ENCODE data around the gene TMPRSS7. TPM values are rescaled to one million over a fixed set of nuclear protein-coding genes. Genes with fewer than 3 reads are reported as not detected.

Gene TMPRSS7
- total RNA-seq, 1 experiment from 2014 or later: not detected

GRCh38 chr3:112104774-112105173 lies 70.2 kb downstream of the TMPRSS7 start:
- Mint-ChIP-seq H3K4me3 (no peak overlapping the region), H3K36me3 (peaks cover 9% of the 10 kb centered on the region), H3K4me1 (peaks cover 13% of the 10 kb centered on the region), H3K27me3 (ENCODE audit: low read depth) (no peaks in the 10 kb centered on the region), H3K27ac (no peak overlapping the region), H3K9me3 (no peaks in the 10 kb centered on the region)
- ChIA-PET POLR2A (no interaction called here), CTCF (no interaction called here)
- TF ChIP-seq ZNF219 (CRISPR knock-in tag; IDR thresholded peaks at IDR 0.05; ENCODE audit: borderline replicate concordance) (no peak), FOXJ3 (CRISPR knock-in tag; IDR thresholded peaks at IDR 0.05; ENCODE audit: borderline replicate concordance) (no peak), STAT6 (CRISPR knock-in tag; conservative IDR thresholded peaks at IDR 0.05; ENCODE audit: low read depth) (no peak), CDX4 (CRISPR knock-in tag; IDR thresholded peaks at IDR 0.05; ENCODE audit: borderline replicate concordance) (no peak), ZNF138 (CRISPR knock-in tag; conservative IDR thresholded peaks at IDR 0.05) (no peak), HMGXB4 (CRISPR knock-in tag; IDR thresholded peaks at IDR 0.05) (no peak), ATF6 (CRISPR knock-in tag; IDR thresholded peaks at IDR 0.05) (no peak)
- ATAC-seq (no peak), DNase-seq (ENCODE audit: low spot score) (no peak)

GRCh38 chr3:112109322-112109721 lies 74.8 kb downstream of the TMPRSS7 start:
- Mint-ChIP-seq H3K9me3 (no peaks in the 10 kb centered on the region), H3K27me3 (ENCODE audit: low read depth) (no peaks in the 10 kb centered on the region), H3K36me3 (peaks cover 14% of the 10 kb centered on the region), H3K27ac (no peak overlapping the region; the same call in 1 of the 2 replicates), H3K4me1 (peaks cover 11% of the 10 kb centered on the region), H3K4me3 (no peak overlapping the region)
- ChIA-PET CTCF (no interaction called here), POLR2A (no interaction called here)
- ATAC-seq (no peak), DNase-seq (ENCODE audit: low spot score) (no peak)
- TF ChIP-seq ZNF317 (CRISPR knock-in tag; IDR thresholded peaks at IDR 0.05; ENCODE audit: borderline replicate concordance, low read depth) (no peak), ATF2 (CRISPR knock-in tag; IDR thresholded peaks at IDR 0.05; ENCODE audit: borderline replicate concordance, low read depth) (no peak), ZMAT4 (CRISPR knock-in tag; IDR thresholded peaks at IDR 0.05) (no peak), E2F1 (CRISPR knock-in tag; IDR thresholded peaks at IDR 0.05) (no peak), MAX (CRISPR knock-in tag; IDR thresholded peaks at IDR 0.05) (no peak), ARID4B (CRISPR knock-in tag; IDR thresholded peaks at IDR 0.05; ENCODE audit: borderline replicate concordance) (no peak), NFE2L1 (CRISPR knock-in tag; IDR thresholded peaks at IDR 0.05) (no peak), ERG (CRISPR knock-in tag; IDR thresholded peaks at IDR 0.05) (no peak), JUN (CRISPR knock-in tag; IDR thresholded peaks at IDR 0.05) (no peak)
